ENCODE data around the gene DLG1. TPM values are rescaled to one million over a fixed set of nuclear protein-coding genes. Genes with fewer than 3 reads are reported as not detected.
A peak's percentile ranks its signal among the peaks of the same experiment; 100 is the strongest.

Gene DLG1
- total and polyA plus RNA-seq, 9 of the 15 experiments (the other 6 are each of a cell fraction or from before 2014, with no cell fraction given) = 9.4 to 63.5 (median 43.6) TPM

DNA sequence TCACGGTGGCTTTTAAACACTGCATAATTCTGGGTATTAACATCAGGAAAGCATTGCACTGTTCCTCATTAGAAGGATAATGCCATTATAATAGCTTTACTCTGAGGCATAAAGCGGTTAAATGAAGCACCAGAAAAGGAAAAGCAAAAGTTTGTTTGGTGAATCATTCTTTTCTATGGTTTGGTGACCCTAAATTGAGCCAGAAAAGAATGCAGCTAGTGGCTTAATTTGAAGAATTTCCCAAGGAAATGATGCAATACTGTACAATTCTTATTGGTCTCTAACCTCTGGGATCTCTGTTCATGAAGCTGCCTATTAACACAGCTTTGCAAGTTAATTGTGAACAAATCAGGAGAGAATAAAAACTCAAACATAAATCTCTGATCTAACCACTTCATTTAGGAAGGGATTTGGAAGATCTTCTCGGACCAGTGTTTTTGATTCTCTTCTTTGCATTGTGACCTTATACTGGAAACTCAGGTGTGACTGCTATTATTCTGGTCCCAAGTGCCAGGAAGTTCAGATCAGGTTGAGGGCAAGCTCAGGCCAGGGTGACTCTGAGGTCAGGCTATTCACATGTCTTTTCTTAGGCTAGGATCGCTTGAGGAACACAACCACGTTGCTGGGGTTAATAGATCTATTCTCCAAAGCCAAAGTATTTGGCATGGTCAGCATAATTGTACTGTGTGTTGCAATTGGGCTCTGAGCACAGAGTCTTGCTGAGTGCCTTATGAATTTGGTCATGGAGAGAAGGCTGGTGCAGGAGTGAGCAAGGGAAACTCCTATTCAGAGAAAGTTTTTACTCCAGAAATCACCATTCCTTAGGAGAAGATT is 11.3 kb upstream of the DLG1 start:
- in situ Hi-C loops (cut with MboI) (no loop called here), intact Hi-C loops (cut with micrococcal nuclease) (no loop called here)
- no peak overlapping the region; the same call in 2 of the 3 replicates for H3K27ac ChIP-seq (ENCODE audit: extremely low read depth, low read depth, low read length)
- no peak overlapping the region for H3K4me2 ChIP-seq (ENCODE audit: insufficient read depth, low read length)
- ChIA-PET CTCF (ENCODE audit: low intra/inter-chr PET ratio) (no interaction called here), POLR2A (interaction anchor here (1.5 kb wide), 1 partner anchor 10 kb away, joined by 9 read pairs; the partner anchor contains the start of gene DLG1)
- no peaks in the 10 kb centered on the region for H3K9me3 ChIP-seq (replicated peaks; ENCODE audit: control insufficient read depth, insufficient read depth, low read depth, low read length)
- H3K9me1 ChIP-seq (ENCODE audit: control insufficient read depth, insufficient read depth, low read length) = no peaks in the 10 kb centered on the region
- H2AFZ ChIP-seq (ENCODE audit: low read depth, low read length) = peak overlapping the region; percentile 77
- no peaks in the 10 kb centered on the region for H3K79me2 ChIP-seq (ENCODE audit: control insufficient read depth, insufficient read depth, low read length)
- no TSS peak for BruUV-seq (replicated peaks)
- peak; percentile 61 for FAIRE-seq
- H4K20me1 ChIP-seq (replicated peaks; ENCODE audit: control insufficient read depth, insufficient read depth, low read length) = no peaks in the 10 kb centered on the region
- no peaks in the 10 kb centered on the region for H3K27me3 ChIP-seq (ENCODE audit: control insufficient read depth in 2 of 2, insufficient read depth in 2 of 2, low read length in 2 of 2)
- no peak for DNase-seq (ENCODE audit: extremely low read depth in 1 of 4, low spot score in 3 of 4)
- 30% methylated on average over 5 of the region's 5 CpGs for WGBS (ENCODE audit: insufficient coverage, low coverage, missing lambda C conversion rate)
- 0 out of 4 replicates have a peak overlapping the region, but pooled peaks of 1 of the 2 experiments have one; percentile 7 for H3K9ac ChIP-seq (ENCODE audit: insufficient read depth in 1 of 2, low read depth in 2 of 2, low read length in 2 of 2)
- H3K4me3 ChIP-seq = no peak overlapping the region
- no peaks in the 10 kb centered on the region for H3K36me3 ChIP-seq (ENCODE audit: control insufficient read depth, insufficient read depth, low read length)
- H3K4me1 ChIP-seq (replicated peaks in 1 of 2; ENCODE audit: control insufficient read depth in 2 of 2, insufficient read depth in 2 of 2, low read length in 2 of 2) = peaks cover 6 to 20% of the 10 kb centered on the region in 2 experiments; a peak in 3 of 5 replicates
- peak; percentile 73 for ATAC-seq
- TF ChIP-seq KAT2B (IDR thresholded peaks at IDR 0.05; ENCODE audit: low read depth, low read length) = no peak
- peak; percentile 9; the same call in 1 of the 2 replicates for TF ChIP-seq CTBP1 (IDR thresholded peaks at IDR 0.05; ENCODE audit: borderline replicate concordance)
- TF ChIP-seq MAFG (tag; conservative IDR thresholded peaks at IDR 0.05) = peak; percentile 92
- TF ChIP-seq GABPA (tag; conservative IDR thresholded peaks at IDR 0.05; ENCODE audit: low read depth) = peak; percentile 41
- peak in 1 of 2 experiments; percentile 56; a peak in 1 of 4 replicates for TF ChIP-seq TEAD1 (CRISPR knock-in tag; IDR thresholded peaks at IDR 0.05)
- no peak for TF ChIP-seq HDAC3 (IDR thresholded peaks at IDR 0.05; ENCODE audit: borderline replicate concordance, partially characterized antibody)
- TF ChIP-seq, protein P1, sequence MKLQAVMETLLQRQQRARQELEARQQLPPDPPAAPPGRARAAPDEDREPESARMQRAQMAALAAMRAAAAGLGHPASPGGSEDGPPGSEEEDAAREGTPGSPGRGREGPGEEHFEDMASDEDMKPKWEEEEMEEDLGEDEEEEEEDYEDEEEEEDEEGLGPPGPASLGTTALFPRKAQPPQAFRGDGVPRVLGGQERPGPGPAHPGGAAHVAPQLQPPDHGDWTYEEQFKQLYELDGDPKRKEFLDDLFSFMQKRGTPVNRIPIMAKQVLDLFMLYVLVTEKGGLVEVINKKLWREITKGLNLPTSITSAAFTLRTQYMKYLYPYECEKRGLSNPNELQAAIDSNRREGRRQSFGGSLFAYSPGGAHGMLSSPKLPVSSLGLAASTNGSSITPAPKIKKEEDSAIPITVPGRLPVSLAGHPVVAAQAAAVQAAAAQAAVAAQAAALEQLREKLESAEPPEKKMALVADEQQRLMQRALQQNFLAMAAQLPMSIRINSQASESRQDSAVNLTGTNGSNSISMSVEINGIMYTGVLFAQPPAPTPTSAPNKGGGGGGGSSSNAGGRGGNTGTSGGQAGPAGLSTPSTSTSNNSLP (IDR thresholded peaks at IDR 0.05; ENCODE audit: borderline replicate concordance, low read depth, low read length) = no peak
- TF ChIP-seq, protein P2, sequence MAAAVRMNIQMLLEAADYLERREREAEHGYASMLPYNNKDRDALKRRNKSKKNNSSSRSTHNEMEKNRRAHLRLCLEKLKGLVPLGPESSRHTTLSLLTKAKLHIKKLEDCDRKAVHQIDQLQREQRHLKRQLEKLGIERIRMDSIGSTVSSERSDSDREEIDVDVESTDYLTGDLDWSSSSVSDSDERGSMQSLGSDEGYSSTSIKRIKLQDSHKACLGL (CRISPR knock-in tag; IDR thresholded peaks at IDR 0.05; ENCODE audit: borderline replicate concordance, poor library complexity, severe bottlenecking) = no peak
- TF ChIP-seq, protein P3, sequence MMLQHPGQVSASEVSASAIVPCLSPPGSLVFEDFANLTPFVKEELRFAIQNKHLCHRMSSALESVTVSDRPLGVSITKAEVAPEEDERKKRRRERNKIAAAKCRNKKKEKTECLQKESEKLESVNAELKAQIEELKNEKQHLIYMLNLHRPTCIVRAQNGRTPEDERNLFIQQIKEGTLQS (IDR thresholded peaks at IDR 0.05) = peak; percentile 97
- TF ChIP-seq, protein P3 (CRISPR knock-in tag; conservative IDR thresholded peaks at IDR 0.05) = no peak
- TF ChIP-seq HMG20A (CRISPR knock-in tag; conservative IDR thresholded peaks at IDR 0.05) = no peak
- TF ChIP-seq, protein P4, sequence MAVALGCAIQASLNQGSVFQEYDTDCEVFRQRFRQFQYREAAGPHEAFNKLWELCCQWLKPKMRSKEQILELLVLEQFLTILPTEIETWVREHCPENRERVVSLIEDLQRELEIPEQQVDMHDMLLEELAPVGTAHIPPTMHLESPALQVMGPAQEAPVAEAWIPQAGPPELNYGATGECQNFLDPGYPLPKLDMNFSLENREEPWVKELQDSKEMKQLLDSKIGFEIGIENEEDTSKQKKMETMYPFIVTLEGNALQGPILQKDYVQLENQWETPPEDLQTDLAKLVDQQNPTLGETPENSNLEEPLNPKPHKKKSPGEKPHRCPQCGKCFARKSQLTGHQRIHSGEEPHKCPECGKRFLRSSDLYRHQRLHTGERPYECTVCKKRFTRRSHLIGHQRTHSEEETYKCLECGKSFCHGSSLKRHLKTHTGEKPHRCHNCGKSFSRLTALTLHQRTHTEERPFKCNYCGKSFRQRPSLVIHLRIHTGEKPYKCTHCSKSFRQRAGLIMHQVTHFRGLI (CRISPR knock-in tag; IDR thresholded peaks at IDR 0.05) = 0 out of 2 replicates have a peak, but pooled peaks have one; percentile 17
- TF ChIP-seq EP300 (IDR thresholded peaks at IDR 0.05; ENCODE audit: low read length) = 0 out of 2 replicates have a peak, but pooled peaks have one; percentile 22
- TF ChIP-seq, protein P5, sequence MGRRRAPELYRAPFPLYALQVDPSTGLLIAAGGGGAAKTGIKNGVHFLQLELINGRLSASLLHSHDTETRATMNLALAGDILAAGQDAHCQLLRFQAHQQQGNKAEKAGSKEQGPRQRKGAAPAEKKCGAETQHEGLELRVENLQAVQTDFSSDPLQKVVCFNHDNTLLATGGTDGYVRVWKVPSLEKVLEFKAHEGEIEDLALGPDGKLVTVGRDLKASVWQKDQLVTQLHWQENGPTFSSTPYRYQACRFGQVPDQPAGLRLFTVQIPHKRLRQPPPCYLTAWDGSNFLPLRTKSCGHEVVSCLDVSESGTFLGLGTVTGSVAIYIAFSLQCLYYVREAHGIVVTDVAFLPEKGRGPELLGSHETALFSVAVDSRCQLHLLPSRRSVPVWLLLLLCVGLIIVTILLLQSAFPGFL (CRISPR knock-in tag; IDR thresholded peaks at IDR 0.05) = no peak
- TF ChIP-seq MAFF (IDR thresholded peaks at IDR 0.05; ENCODE audit: low read length) = peak; percentile 89
